HCT116 (cell line): Measurements from ENCODE around the gene ZNF692. TPM values are rescaled to one million over a fixed set of nuclear protein-coding genes. Genes with fewer than 3 reads are reported as not detected.

Experiments used
- ATAC-seq: fragments of 200-7000 bp; cut with Tn5 transposase; 2 replicates; pipeline ENCODE4 v1.9.1; 2020; ENCODE audit warnings: mild to moderate bottlenecking, moderate library complexity
- BruUV-seq: library from RNA; stranded (reverse); fragments of 400-500 nt; replicated peaks from 2 replicates; lab custom pipeline; 2021; lab: Mats Ljungman, UMichigan
- CTCF ChIA-PET: fragments of 300-600 bp; sonication (Branson Sonifier 250); formaldehyde crosslinking; loops from one replicate; lab custom pipeline; 2021; ENCODE audit warnings: antibody characterized with exemption; lab: Charles Lee
- POLR2A ChIA-PET: fragments of 300-600, 350-600 bp; sonication (Branson Sonifier 250); formaldehyde crosslinking; loops from one replicate; lab custom pipeline; 2021; ENCODE audit warnings: antibody characterized with exemption; lab: Charles Lee
- RAD21 ChIA-PET, 2 experiments: fragments of 300-600 bp; sonication (Branson Sonifier 250); formaldehyde crosslinking; loops; one replicate each; lab custom pipeline; 2023; ENCODE audit warnings: low total read pairs in 2 of 2; ENCODE audit not compliant: uncharacterized antibody in 2 of 2, unreplicated experiment in 2 of 2, low non-redundant PET in 1 of 2; lab: Charles Lee
- DNase-seq: peaks from one replicate; pipeline ENCODE4 v3.0.0-alpha.2; 2010; ENCODE audit warnings: low read depth, low spot score
- H2AFZ ChIP-seq: fragments of 200-600 bp; shearing (Covaris generic), sonication (generic); 2 replicates; pipeline ENCODE4 v1.6.1; 2017; ENCODE audit warnings: low read depth, mixed run types, mixed read lengths, antibody characterized with exemption, low read length; ENCODE audit not compliant: poor library complexity, severe bottlenecking
- H3K27ac ChIP-seq: 2 replicates; pipeline ENCODE4 v1.5.1; 2012; ENCODE audit warnings: low read depth, low read length
- H3K27me3 ChIP-seq: fragments of 200-600 bp; sonication (generic); 2 replicates; pipeline ENCODE4 v1.6.1; 2016; ENCODE audit warnings: mixed run types, low read length, mixed read lengths; ENCODE audit not compliant: insufficient read depth
- H3K36me3 ChIP-seq, 2 experiments: fragments of 200-500 bp in 1 of 2; fragments of 200-600 bp in 1 of 2; sonication (Bioruptor generic) in 1 of 2; sonication (generic) in 1 of 2; 2 replicates each; pipeline versions ENCODE4 v1.5.1 to v1.6.1; 2014 to 2016; ENCODE audit warnings: low read length in 2 of 2, inconsistent platforms in 1 of 2, mixed read lengths in 1 of 2, mixed run types in 1 of 2; ENCODE audit not compliant: insufficient read depth in 2 of 2, control insufficient read depth in 1 of 2
- H3K4me1 ChIP-seq, 2 experiments: fragments of 200-600 bp in 1 of 2; sonication (generic) in 1 of 2; 2 replicates each; pipeline versions ENCODE4 v1.5.1 to v1.6.1; 2012 to 2017; ENCODE audit warnings: low read length in 2 of 2, inconsistent platforms in 1 of 2, mild to moderate bottlenecking in 1 of 2, mixed read lengths in 1 of 2, mixed run types in 1 of 2, moderate library complexity in 1 of 2; ENCODE audit not compliant: insufficient read depth in 2 of 2, control insufficient read depth in 1 of 2
- H3K4me2 ChIP-seq: fragments of 200-600 bp; sonication (generic); 2 replicates; pipeline ENCODE4 v1.6.1; 2017; ENCODE audit warnings: mixed run types, low read length, mixed read lengths
- H3K4me3 ChIP-seq, 2 experiments: fragments of 200-600 bp in 1 of 2; sonication (generic) in 1 of 2; replicated peaks in 1 of 2; 2 replicates each; pipeline ENCODE4 v1.5.1; 2011 to 2016; ENCODE audit warnings: low read length in 2 of 2, control low read depth in 1 of 2, low read depth in 1 of 2, mild to moderate bottlenecking in 1 of 2, mixed read lengths in 1 of 2, mixed run types in 1 of 2
- H3K79me2 ChIP-seq: fragments of 200-600 bp; sonication (generic); 2 replicates; pipeline ENCODE4 v1.6.1; 2017; ENCODE audit warnings: mild to moderate bottlenecking, mixed run types, low read length, moderate library complexity, mixed read lengths; ENCODE audit not compliant: insufficient read depth
- H3K9ac ChIP-seq: fragments of 200-600 bp; sonication (generic); 2 replicates; pipeline ENCODE4 v1.6.1; 2016; ENCODE audit warnings: low read length, mixed read lengths
- H3K9me2 ChIP-seq: fragments of 200-600 bp; sonication (generic), shearing (Covaris generic); 2 replicates; pipeline ENCODE4 v1.6.1; 2017; ENCODE audit warnings: mixed run types, mild to moderate bottlenecking, moderate library complexity; ENCODE audit not compliant: insufficient read depth
- H3K9me3 ChIP-seq, 2 experiments: fragments of 200-500 bp in 1 of 2; fragments of 200-600 bp in 1 of 2; sonication (Bioruptor generic) in 1 of 2; sonication (generic) in 1 of 2; 2 replicates each; pipeline ENCODE4 v1.6.1; 2014 to 2017; ENCODE audit warnings: low read length in 2 of 2, mixed read lengths in 2 of 2, inconsistent platforms in 1 of 2, low read depth in 1 of 2, mild to moderate bottlenecking in 1 of 2, mixed run types in 1 of 2, moderate library complexity in 1 of 2; ENCODE audit not compliant: control insufficient read depth in 1 of 2, insufficient read depth in 1 of 2
- H4K20me1 ChIP-seq: fragments of 200-600 bp; sonication (generic), shearing (Covaris generic); 2 replicates; pipeline ENCODE4 v1.6.1; 2017; ENCODE audit warnings: mixed run types, mild to moderate bottlenecking, moderate library complexity; ENCODE audit not compliant: insufficient read depth
- CBX3 ChIP-seq: IDR thresholded peaks from 2 replicates; pipeline ENCODE4 v1.6.1; 2012; ENCODE audit warnings: low read depth
- CEBPB ChIP-seq: IDR thresholded peaks from 2 replicates; pipeline ENCODE4 v1.6.1; 2012; ENCODE audit warnings: low read depth
- EGR1 ChIP-seq: IDR thresholded peaks from 2 replicates; pipeline ENCODE4 v1.6.1; 2012; ENCODE audit warnings: low read depth
- EZH2 ChIP-seq: fragments of 200-600 bp; sonication (generic); IDR thresholded peaks from 2 replicates; pipeline ENCODE4 v1.6.1; 2017; ENCODE audit warnings: antibody characterized with exemption, mixed run types
- EZH2phosphoT487 ChIP-seq: fragments of 200-600 bp; IDR thresholded peaks from 2 replicates; pipeline ENCODE4 v1.6.1; 2018; ENCODE audit warnings: antibody characterized with exemption, borderline replicate concordance
- FOSL1 ChIP-seq: IDR thresholded peaks from 2 replicates; pipeline ENCODE4 v1.6.1; 2012; ENCODE audit warnings: low read depth
- POLR2A ChIP-seq: IDR thresholded peaks from 2 replicates; pipeline ENCODE4 v1.7.0; 2011; ENCODE audit warnings: borderline replicate concordance; ENCODE audit not compliant: insufficient read depth, insufficient read length; ENCODE audit errors: extremely low read depth
- POLR2AphosphoS5 ChIP-seq: IDR thresholded peaks from 2 replicates; pipeline ENCODE4 v1.6.1; 2011; ENCODE audit warnings: mild to moderate bottlenecking, low read depth, low read length, moderate library complexity
- RAD21 ChIP-seq: IDR thresholded peaks from 2 replicates; pipeline ENCODE4 v1.6.1; 2012; ENCODE audit warnings: low read depth, mild to moderate bottlenecking
- REST ChIP-seq: IDR thresholded peaks from 2 replicates; pipeline ENCODE4 v1.6.1; 2012; ENCODE audit warnings: low read depth
- SIN3A ChIP-seq: IDR thresholded peaks from 2 replicates; pipeline ENCODE4 v1.6.1; 2012; ENCODE audit warnings: low read depth
- TCF7L2 ChIP-seq: IDR thresholded peaks from 2 replicates; pipeline ENCODE4 v1.7.0; 2011; ENCODE audit warnings: borderline replicate concordance, inconsistent platforms; ENCODE audit not compliant: insufficient read depth, insufficient read length; ENCODE audit errors: extremely low read depth
- YY1 ChIP-seq: IDR thresholded peaks from 2 replicates; pipeline ENCODE4 v1.6.1; 2011; ENCODE audit warnings: low read length, low read depth, moderate library complexity, mild to moderate bottlenecking; ENCODE audit not compliant: insufficient replicate concordance; ENCODE audit errors: extremely low read depth
- ZBTB33 ChIP-seq: IDR thresholded peaks from 2 replicates; pipeline ENCODE4 v1.6.1; 2011; ENCODE audit warnings: mild to moderate bottlenecking, low read length, moderate library complexity; ENCODE audit not compliant: insufficient replicate concordance; ENCODE audit errors: extremely low read depth
- intact Hi-C: fragments of 100-400 bp; cut with micrococcal nuclease; formaldehyde crosslinking; loops from 2 replicates; pipeline ENCODE4 v1.10.0; 2022
- total RNA-seq: library from RNA; stranded (reverse); gene quantifications from one replicate; pipeline ENCODE4 v1.2.1, GENCODE V29; 2021; ENCODE audit not compliant: unreplicated experiment
- TF ChIP-seq, protein P1 (sequence below), 3 experiments: fragments of 200-600 bp in 1 of 3; sonication (generic) in 1 of 3; IDR thresholded peaks in 2 of 3; conservative IDR thresholded peaks in 1 of 3; 2 replicates each; pipeline ENCODE4 v1.5.1; 2012 to 2017; ENCODE audit warnings: low read depth in 2 of 3, low read length in 2 of 3, antibody characterized with exemption in 1 of 3, borderline replicate concordance in 1 of 3, control low read depth in 1 of 3, mild to moderate bottlenecking in 1 of 3, mixed read lengths in 1 of 3, mixed run types in 1 of 3, moderate library complexity in 1 of 3; ENCODE audit not compliant: insufficient read depth in 1 of 3
- TF ChIP-seq, protein P2 (sequence below): IDR thresholded peaks from 2 replicates; pipeline ENCODE4 v1.6.1; 2012

ZNF692 gene
- total RNA-seq, 1 experiment from 2014 or later = 76.2 TPM

- DNase-seq = peak; percentile 95
- ChIA-PET CTCF (interaction anchor here (1.0 to 2.2 kb wide), 2 partner anchors 12 to 47 kb away, joined by 6 to 12 read pairs; partner anchors contain the start of gene ZNF672), RAD21 (interaction anchor here in 1 of 2 experiments (0.6 to 1.2 kb wide), 2 partner anchors 12 to 47 kb away, joined by 3 to 4 read pairs; partner anchors contain the start of gene ZNF672), POLR2A (interaction anchor here (0.6 to 5.0 kb wide), 3 partner anchors 12 to 48 kb away, joined by 4 to 49 read pairs (median 4); partner anchors contain the start of genes ZNF672 and ZNF692)
- Histone ChIP-seq H3K4me3 (peak within 1 kb of the TSS; percentile 98 to 99), H3K79me2 (peaks cover 44% of the 10 kb centered on the region), H4K20me1 (no peaks in the 10 kb centered on the region), H3K4me1 (peaks cover 16 to 34% of the 10 kb centered on the region in 2 experiments), H3K27me3 (no peaks in the 10 kb centered on the region), H3K27ac (peak within 1 kb of the TSS; percentile 78), H3K9ac (peak within 1 kb of the TSS; percentile 97), H3K9me3 (no peaks in the 10 kb centered on the region), H3K36me3 (peaks cover 5 to 7% of the 10 kb centered on the region in 2 experiments; a peak in 3 of 4 replicates), H2AFZ (peak within 1 kb of the TSS; percentile 94), H3K4me2 (peak within 1 kb of the TSS; percentile 92), H3K9me2 (no peaks in the 10 kb centered on the region)
- intact Hi-C loops = loop anchor here (1.0 kb wide), 2 partner anchors 12 to 33 kb away; partner anchors contain the start of genes ZNF672 and ZNF692
- BruUV-seq = TSS peak; percentile 92
- peak; percentile 89 for ATAC-seq
- TF ChIP-seq YY1 (peak; percentile 99), SIN3A (peak; percentile 52; the same call in 1 of the 2 replicates), POLR2AphosphoS5 (peak; percentile 67), FOSL1 (no peak), EZH2 (no peak), EGR1 (peak; percentile 100), TCF7L2 (peak; percentile 66), POLR2A (no peak), RAD21 (no peak; the same call in 1 of the 2 replicates), REST (no peak), EZH2phosphoT487 (no peak), ZBTB33 (no peak), CBX3 (peak; percentile 5; the same call in 1 of the 2 replicates), CEBPB (no peak)
- TF ChIP-seq, protein P1, sequence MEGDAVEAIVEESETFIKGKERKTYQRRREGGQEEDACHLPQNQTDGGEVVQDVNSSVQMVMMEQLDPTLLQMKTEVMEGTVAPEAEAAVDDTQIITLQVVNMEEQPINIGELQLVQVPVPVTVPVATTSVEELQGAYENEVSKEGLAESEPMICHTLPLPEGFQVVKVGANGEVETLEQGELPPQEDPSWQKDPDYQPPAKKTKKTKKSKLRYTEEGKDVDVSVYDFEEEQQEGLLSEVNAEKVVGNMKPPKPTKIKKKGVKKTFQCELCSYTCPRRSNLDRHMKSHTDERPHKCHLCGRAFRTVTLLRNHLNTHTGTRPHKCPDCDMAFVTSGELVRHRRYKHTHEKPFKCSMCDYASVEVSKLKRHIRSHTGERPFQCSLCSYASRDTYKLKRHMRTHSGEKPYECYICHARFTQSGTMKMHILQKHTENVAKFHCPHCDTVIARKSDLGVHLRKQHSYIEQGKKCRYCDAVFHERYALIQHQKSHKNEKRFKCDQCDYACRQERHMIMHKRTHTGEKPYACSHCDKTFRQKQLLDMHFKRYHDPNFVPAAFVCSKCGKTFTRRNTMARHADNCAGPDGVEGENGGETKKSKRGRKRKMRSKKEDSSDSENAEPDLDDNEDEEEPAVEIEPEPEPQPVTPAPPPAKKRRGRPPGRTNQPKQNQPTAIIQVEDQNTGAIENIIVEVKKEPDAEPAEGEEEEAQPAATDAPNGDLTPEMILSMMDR (IDR thresholded peaks at IDR 0.05 in 2 of 3, conservative IDR thresholded peaks at IDR 0.05 in 1 of 3; ENCODE audit: borderline replicate concordance in 1 of 3, insufficient read depth in 1 of 3, low read depth in 2 of 3, low read length in 2 of 3) = peak; percentile 42 to 81 (median 74); a peak in 5 of 6 replicates
- TF ChIP-seq, protein P2, sequence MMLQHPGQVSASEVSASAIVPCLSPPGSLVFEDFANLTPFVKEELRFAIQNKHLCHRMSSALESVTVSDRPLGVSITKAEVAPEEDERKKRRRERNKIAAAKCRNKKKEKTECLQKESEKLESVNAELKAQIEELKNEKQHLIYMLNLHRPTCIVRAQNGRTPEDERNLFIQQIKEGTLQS = no peak
Measured at GRCh38 chr1:248825909-248826760, 32.8 kb downstream of the ZNF692 start, which contains the start of gene SH3BP5L. SH3BP5L (minus strand) TSS chr1:248825915; CDS start chr1:248824935, 980 bp downstream.
